ENCODE results near the gene EEF1AKMT3.

The EEF1AKMT3 gene

DNA sequence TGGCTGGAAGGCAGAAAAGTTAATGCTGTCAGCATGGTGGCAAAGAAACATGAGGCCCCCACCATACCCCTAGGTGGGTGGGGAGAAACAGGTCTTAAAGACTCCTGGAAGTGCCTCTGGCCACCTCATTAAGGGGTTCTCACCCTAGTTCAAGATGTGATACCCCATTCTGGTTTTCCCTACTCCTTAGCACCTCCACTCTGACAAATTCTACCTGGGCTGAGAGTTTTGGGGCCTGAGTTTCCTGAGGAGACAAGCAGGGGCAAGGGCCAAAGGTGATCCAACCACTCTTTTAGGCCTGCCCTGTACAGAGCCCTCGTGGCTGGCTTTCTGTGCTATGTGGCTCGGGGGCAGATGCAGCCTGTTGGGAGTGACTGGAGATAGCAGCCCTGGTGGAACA, 54.0 kb downstream of the EEF1AKMT3 start:
- POLR2A ChIA-PET: no interaction called here
- TF ChIP-seq NFRKB (IDR thresholded peaks at IDR 0.05) (no peak), ELF4 (IDR thresholded peaks at IDR 0.05) (no peak), BHLHE40 (IDR thresholded peaks at IDR 0.05; ENCODE audit: borderline replicate concordance) (no peak), CTBP1 (IDR thresholded peaks at IDR 0.05; ENCODE audit: borderline replicate concordance) (no peak)
- TF ChIP-seq, protein P1, sequence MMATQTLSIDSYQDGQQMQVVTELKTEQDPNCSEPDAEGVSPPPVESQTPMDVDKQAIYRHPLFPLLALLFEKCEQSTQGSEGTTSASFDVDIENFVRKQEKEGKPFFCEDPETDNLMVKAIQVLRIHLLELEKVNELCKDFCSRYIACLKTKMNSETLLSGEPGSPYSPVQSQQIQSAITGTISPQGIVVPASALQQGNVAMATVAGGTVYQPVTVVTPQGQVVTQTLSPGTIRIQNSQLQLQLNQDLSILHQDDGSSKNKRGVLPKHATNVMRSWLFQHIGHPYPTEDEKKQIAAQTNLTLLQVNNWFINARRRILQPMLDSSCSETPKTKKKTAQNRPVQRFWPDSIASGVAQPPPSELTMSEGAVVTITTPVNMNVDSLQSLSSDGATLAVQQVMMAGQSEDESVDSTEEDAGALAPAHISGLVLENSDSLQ (IDR thresholded peaks at IDR 0.05): no peak
- DNase-seq (ENCODE audit: extremely low spot score): no peak
- CTCF ChIA-PET: no interaction called here

DNA sequence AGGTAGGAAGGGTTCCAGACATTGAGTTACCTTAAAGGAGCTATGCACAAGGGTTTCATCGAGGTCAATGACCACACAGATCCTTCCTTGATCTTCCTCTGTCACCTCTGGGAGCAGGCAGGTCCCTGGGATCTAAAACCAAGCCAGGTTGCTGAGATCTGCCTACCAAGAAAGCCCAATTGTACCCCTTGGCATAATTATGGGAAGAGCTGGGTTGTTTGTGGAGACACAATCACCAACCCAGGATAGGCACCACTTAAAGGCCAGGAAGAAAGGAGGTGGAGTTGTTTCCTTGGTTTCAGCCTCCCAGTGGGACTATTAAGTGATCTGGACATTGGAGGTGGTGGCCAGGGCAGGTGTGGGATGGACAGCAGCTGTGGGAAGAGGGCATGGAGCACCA, 54.6 kb downstream of the EEF1AKMT3 start:
- no peak for DNase-seq (ENCODE audit: extremely low spot score)
- ChIA-PET POLR2A (no interaction called here), CTCF (no interaction called here)
- TF ChIP-seq, protein P1 (IDR thresholded peaks at IDR 0.05): no peak
- TF ChIP-seq BHLHE40 (IDR thresholded peaks at IDR 0.05; ENCODE audit: borderline replicate concordance): no peak
- no peak for TF ChIP-seq CTBP1 (IDR thresholded peaks at IDR 0.05; ENCODE audit: borderline replicate concordance)
- TF ChIP-seq SP1 (IDR thresholded peaks at IDR 0.05): no peak
- no peak for TF ChIP-seq L3MBTL2 (conservative IDR thresholded peaks at IDR 0.05)
- TF ChIP-seq HDGF (IDR thresholded peaks at IDR 0.05; ENCODE audit: borderline replicate concordance): no peak
- TF ChIP-seq ZNF384 (IDR thresholded peaks at IDR 0.05): no peak
- no peak for TF ChIP-seq SUZ12 (IDR thresholded peaks at IDR 0.05)
- no peak for TF ChIP-seq FOXM1 (IDR thresholded peaks at IDR 0.05; ENCODE audit: borderline replicate concordance)
- no peak for TF ChIP-seq ELF4 (IDR thresholded peaks at IDR 0.05)
- no peak for TF ChIP-seq NFRKB (IDR thresholded peaks at IDR 0.05)
- TF ChIP-seq ARNT (IDR thresholded peaks at IDR 0.05): no peak
- TF ChIP-seq FOXA1 (IDR thresholded peaks at IDR 0.05): no peak

DNA sequence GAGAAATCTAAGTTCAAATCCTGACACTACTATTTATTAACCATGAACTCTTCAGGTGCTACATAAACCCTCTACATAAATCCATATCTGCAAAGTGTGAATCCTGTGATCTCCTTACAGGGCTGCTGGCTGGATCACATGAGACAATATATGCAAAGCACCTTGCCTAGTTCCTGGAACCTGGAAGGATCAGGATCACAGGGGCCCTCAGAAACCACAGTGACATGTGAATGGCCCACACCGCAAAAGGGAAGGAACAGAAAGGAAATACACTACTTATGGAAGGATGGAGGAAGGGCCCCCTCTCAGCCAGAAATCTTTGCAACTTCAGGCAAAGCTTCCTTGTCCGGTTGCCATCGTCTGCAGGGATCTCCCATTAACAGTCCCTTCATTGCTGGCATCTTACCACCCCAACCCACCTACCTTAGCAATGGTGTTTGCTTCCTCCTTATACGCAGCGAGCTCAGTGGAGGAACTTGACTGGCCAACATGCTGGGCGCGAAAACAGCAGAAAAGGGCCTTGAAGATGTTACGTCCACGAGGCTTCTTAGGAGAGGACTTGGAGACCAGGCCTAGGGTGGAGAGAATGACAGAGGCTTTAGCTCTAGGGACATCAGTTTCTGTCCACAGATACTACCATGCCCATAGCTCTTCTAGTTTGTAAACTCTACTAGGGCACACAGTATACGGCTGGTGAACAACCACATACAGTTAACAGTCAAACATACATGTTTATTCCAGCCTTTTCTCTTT, 56.8 kb downstream of the EEF1AKMT3 start:
- TF ChIP-seq NFRKB (IDR thresholded peaks at IDR 0.05) (no peak), BHLHE40 (IDR thresholded peaks at IDR 0.05; ENCODE audit: borderline replicate concordance) (no peak)
- POLR2A ChIA-PET: interaction anchor here (0.7 kb wide), 1 partner anchor 17 kb away, joined by 3 read pairs; the partner anchor contains the start of gene CTDSP2
- CTCF ChIA-PET: interaction anchor here (1.8 kb wide), 1 partner anchor 66 kb away, joined by 6 read pairs; no protein-coding TSS in a partner anchor
- DNase-seq (ENCODE audit: extremely low spot score): no peak

DNA sequence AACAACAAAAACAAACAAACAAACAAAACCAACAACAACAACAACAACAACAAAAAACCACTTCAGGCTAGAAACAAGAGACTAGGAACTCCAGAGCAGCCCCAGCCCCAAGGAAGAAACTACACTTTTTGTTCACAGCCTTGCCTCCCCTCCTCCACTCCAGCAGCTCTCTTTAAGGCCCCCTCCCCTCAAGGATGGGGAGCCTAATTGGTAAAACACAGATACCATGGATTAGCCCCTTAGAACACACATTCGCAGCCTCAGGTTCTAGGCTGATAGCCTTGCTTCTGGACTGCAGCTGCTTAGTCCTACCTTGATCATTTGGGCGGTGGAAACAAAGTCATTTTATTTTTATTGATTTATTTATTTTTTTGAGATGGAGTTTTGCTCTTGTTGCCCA, 58.0 kb downstream of the EEF1AKMT3 start:
- TF ChIP-seq SUZ12 (IDR thresholded peaks at IDR 0.05) (no peak), FOXK2 (IDR thresholded peaks at IDR 0.05) (no peak), FOXM1 (IDR thresholded peaks at IDR 0.05; ENCODE audit: borderline replicate concordance) (no peak)
- no peak for DNase-seq (ENCODE audit: extremely low spot score)
- ChIA-PET POLR2A (no interaction called here), CTCF (no interaction called here)
